Measurements from ENCODE around the gene NUDT14.
A peak's percentile ranks its signal among the peaks of the same experiment; 100 is the strongest.

NUDT14 gene

DNA sequence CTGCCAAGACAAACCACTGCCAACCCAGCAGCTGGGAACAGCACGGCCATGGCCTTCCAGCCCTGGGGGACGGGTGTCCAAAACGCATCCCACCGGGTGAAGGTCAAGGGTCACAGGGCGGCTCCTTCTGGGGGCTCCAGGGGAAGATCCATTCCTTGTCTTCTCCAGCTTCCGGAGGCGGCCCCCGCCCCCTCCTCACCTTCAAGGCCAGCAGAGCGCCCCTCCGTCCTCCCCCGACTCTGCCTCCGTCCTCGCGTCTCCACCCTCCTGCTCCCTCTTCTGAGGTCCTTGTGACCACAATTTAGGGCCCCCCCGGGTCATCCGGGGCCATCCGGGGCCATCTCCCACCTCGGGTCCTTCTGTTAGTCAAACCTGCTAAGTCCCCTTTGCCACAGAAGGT lies 3.9 kb upstream of the NUDT14 start:
- Histone ChIP-seq H3K79me1 (replicated peaks; ENCODE audit: low read length, poor library complexity, severe bottlenecking) (no peaks in the 10 kb centered on the region), H2BK120ac (ENCODE audit: low read depth, low read length) (no peak overlapping the region), H2BK5ac (ENCODE audit: low read depth, low read length, poor library complexity, severe bottlenecking) (no peak overlapping the region), H4K91ac (ENCODE audit: low read length) (no peak overlapping the region), H2AK5ac (ENCODE audit: low read length, severe bottlenecking) (no peak overlapping the region), H3K4me2 (ENCODE audit: low read length, poor library complexity, severe bottlenecking) (no peak overlapping the region), H2BK12ac (ENCODE audit: low read length in 2 of 2) (no peak overlapping the region), H2BK15ac (ENCODE audit: low read depth, poor library complexity, severe bottlenecking) (no peak overlapping the region), H3K36me3 (ENCODE audit: control insufficient read depth in 1 of 2, insufficient read depth in 2 of 2, low read depth in 1 of 2, low read length in 2 of 2) (no peaks in the 10 kb centered on the region), H3K23ac (ENCODE audit: low read length in 2 of 2) (no peak overlapping the region), H4K8ac (ENCODE audit: low read length) (no peak overlapping the region), H3K18ac (ENCODE audit: low read depth in 1 of 2, low read length in 2 of 2) (no peak overlapping the region), H3K27me3 (ENCODE audit: control insufficient read depth in 1 of 2, insufficient read depth in 1 of 2, low read length in 2 of 2) (peaks cover 27 to 55% of the 10 kb centered on the region in 2 experiments), H2AFZ (ENCODE audit: low read depth, low read length) (no peak overlapping the region), H3K9ac (ENCODE audit: low read length) (no peak overlapping the region), H3K14ac (ENCODE audit: low read length in 2 of 2) (no peak overlapping the region), H3K4me3 (ENCODE audit: insufficient read depth in 1 of 2, low read depth in 1 of 2, low read length in 2 of 2) (no peak overlapping the region), H3K9me3 (ENCODE audit: control insufficient read depth, low read length) (peaks cover 10% of the 10 kb centered on the region), H3K27ac (ENCODE audit: low read length, poor library complexity, severe bottlenecking) (no peak overlapping the region), H3K4ac (ENCODE audit: low read depth in 1 of 2, low read length in 2 of 2) (no peak overlapping the region), H3K4me1 (ENCODE audit: control insufficient read depth, insufficient read depth, low read depth, low read length) (peaks cover 12% of the 10 kb centered on the region)
- no peak for DNase-seq
- 79% methylated on average over 18 of the region's 18 CpGs for WGBS

GRCh38 chr14:105184461-105184860 lies 3.3 kb upstream of the NUDT14 start:
- Histone ChIP-seq H3K23ac (ENCODE audit: low read length in 2 of 2) (no peak overlapping the region), H3K4me3 (ENCODE audit: insufficient read depth in 1 of 2, low read depth in 1 of 2, low read length in 2 of 2) (no peak overlapping the region), H2BK5ac (ENCODE audit: low read depth, low read length, poor library complexity, severe bottlenecking) (no peak overlapping the region), H4K8ac (ENCODE audit: low read length) (no peak overlapping the region), H3K4me1 (ENCODE audit: control insufficient read depth, insufficient read depth, low read depth, low read length) (peaks cover 12% of the 10 kb centered on the region), H3K18ac (ENCODE audit: low read depth in 1 of 2, low read length in 2 of 2) (no peak overlapping the region), H2BK12ac (ENCODE audit: low read length in 2 of 2) (no peak overlapping the region), H3K9me3 (ENCODE audit: control insufficient read depth, low read length) (peaks cover 10% of the 10 kb centered on the region), H3K14ac (ENCODE audit: low read length in 2 of 2) (no peak overlapping the region), H3K27ac (ENCODE audit: low read length, poor library complexity, severe bottlenecking) (no peak overlapping the region), H3K4me2 (ENCODE audit: low read length, poor library complexity, severe bottlenecking) (no peak overlapping the region), H2BK120ac (ENCODE audit: low read depth, low read length) (no peak overlapping the region), H2AFZ (ENCODE audit: low read depth, low read length) (no peak overlapping the region), H4K91ac (ENCODE audit: low read length) (no peak overlapping the region), H3K36me3 (ENCODE audit: control insufficient read depth in 1 of 2, insufficient read depth in 2 of 2, low read depth in 1 of 2, low read length in 2 of 2) (no peaks in the 10 kb centered on the region), H2BK15ac (ENCODE audit: low read depth, poor library complexity, severe bottlenecking) (no peak overlapping the region), H3K79me1 (replicated peaks; ENCODE audit: low read length, poor library complexity, severe bottlenecking) (no peaks in the 10 kb centered on the region), H3K27me3 (ENCODE audit: control insufficient read depth in 1 of 2, insufficient read depth in 1 of 2, low read length in 2 of 2) (peaks cover 31 to 51% of the 10 kb centered on the region in 2 experiments), H2AK5ac (ENCODE audit: low read length, severe bottlenecking) (no peak overlapping the region), H3K9ac (ENCODE audit: low read length) (no peak overlapping the region), H3K4ac (ENCODE audit: low read depth in 1 of 2, low read length in 2 of 2) (no peak overlapping the region)
- 80% methylated on average over 9 of the region's 9 CpGs for WGBS
- no peak for DNase-seq

- DNase-seq = no peak
- 84% methylated on average over 25 of the region's 25 CpGs for WGBS
Measured at GRCh38 chr14:105182296-105183020, 1.3 kb upstream of the NUDT14 start.

DNA sequence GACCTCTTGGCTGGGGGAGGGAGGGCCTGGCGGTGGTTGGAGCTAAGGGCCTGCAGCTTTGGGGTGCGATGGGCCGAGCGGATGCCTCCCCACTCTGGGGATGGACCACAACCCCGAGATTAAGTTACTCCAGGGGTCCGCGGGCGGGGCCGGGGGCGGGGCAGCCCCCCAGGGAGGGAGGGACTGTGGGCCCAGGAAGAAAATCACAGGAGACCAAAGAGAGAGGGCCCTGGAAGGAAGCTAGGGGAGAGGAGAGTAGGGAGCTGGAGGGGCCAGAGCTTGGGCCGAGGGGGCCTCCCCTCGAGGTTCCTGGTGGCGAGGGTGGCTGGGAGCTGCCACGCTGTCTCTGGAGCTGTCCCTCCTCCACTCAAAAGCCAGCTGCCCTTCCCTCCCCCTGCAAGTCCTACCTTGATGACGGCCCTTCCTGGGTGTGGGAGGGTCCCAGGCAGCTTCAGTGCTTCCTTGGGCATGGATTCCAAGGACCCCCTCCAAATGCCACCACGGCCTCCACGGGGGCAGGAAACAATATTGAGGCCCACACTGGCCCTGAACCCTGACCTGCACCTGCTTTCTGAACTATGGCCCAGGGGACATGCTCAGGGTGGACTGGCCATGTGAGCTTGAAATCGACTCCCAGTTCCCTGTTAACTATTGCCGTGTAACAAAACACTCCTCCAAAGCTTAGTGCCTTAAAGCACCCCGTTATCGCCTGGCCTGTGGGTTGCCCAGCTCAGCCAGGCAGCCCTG lies 610 bp upstream of the NUDT14 start:
- no peak overlapping the region for H2BK15ac ChIP-seq (ENCODE audit: low read depth, poor library complexity, severe bottlenecking)
- no peak overlapping the region for H3K9ac ChIP-seq (ENCODE audit: low read length)
- peak overlapping the region; percentile 11 for H2AK5ac ChIP-seq (ENCODE audit: low read length, severe bottlenecking)
- no peak overlapping the region for H3K14ac ChIP-seq (ENCODE audit: low read length in 2 of 2)
- H3K9me3 ChIP-seq (ENCODE audit: control insufficient read depth, low read length) = no peaks in the 10 kb centered on the region
- H2BK12ac ChIP-seq (ENCODE audit: low read length in 2 of 2) = no peak overlapping the region
- peak overlapping the region; percentile 75 for H3K4me2 ChIP-seq (ENCODE audit: low read length, poor library complexity, severe bottlenecking)
- H3K27ac ChIP-seq (ENCODE audit: low read length, poor library complexity, severe bottlenecking) = no peak overlapping the region
- peak overlapping the region; percentile 36 to 59 for H3K4ac ChIP-seq (ENCODE audit: low read depth in 1 of 2, low read length in 2 of 2)
- H2BK120ac ChIP-seq (ENCODE audit: low read depth, low read length) = peak overlapping the region; percentile 75
- H4K8ac ChIP-seq (ENCODE audit: low read length) = peak overlapping the region; percentile 33
- H3K36me3 ChIP-seq (ENCODE audit: control insufficient read depth in 1 of 2, insufficient read depth in 2 of 2, low read depth in 1 of 2, low read length in 2 of 2) = peaks cover 0 to 8% of the 10 kb centered on the region in 2 experiments
- no peak overlapping the region for H2BK5ac ChIP-seq (ENCODE audit: low read depth, low read length, poor library complexity, severe bottlenecking)
- H3K23ac ChIP-seq (ENCODE audit: low read length in 2 of 2) = no peak overlapping the region
- H3K4me3 ChIP-seq (ENCODE audit: insufficient read depth in 1 of 2, low read depth in 1 of 2, low read length in 2 of 2) = peak overlapping the region in 1 of 2 experiments; percentile 29
- no peak overlapping the region for H3K18ac ChIP-seq (ENCODE audit: low read depth in 1 of 2, low read length in 2 of 2)
- peak overlapping the region; percentile 57 for H2AFZ ChIP-seq (ENCODE audit: low read depth, low read length)
- no peak for DNase-seq
- peaks cover 26 to 37% of the 10 kb centered on the region in 2 experiments for H3K27me3 ChIP-seq (ENCODE audit: control insufficient read depth in 1 of 2, insufficient read depth in 1 of 2, low read length in 2 of 2)
- 52% methylated on average over 20 of the region's 21 CpGs for whole genome bisulfite sequencing
- no peaks in the 10 kb centered on the region for H3K79me1 ChIP-seq (replicated peaks; ENCODE audit: low read length, poor library complexity, severe bottlenecking)
- H4K91ac ChIP-seq (ENCODE audit: low read length) = peak overlapping the region; percentile 54
- peaks cover 12% of the 10 kb centered on the region for H3K4me1 ChIP-seq (ENCODE audit: control insufficient read depth, insufficient read depth, low read depth, low read length)

More at GRCh38 chr14:105182296-105183020, 1.3 kb upstream of the NUDT14 start:
- Histone ChIP-seq H4K91ac (ENCODE audit: low read length) (peak overlapping the region; percentile 54), H3K14ac (ENCODE audit: low read length in 2 of 2) (no peak overlapping the region), H3K23ac (ENCODE audit: low read length in 2 of 2) (no peak overlapping the region), H3K27ac (ENCODE audit: low read length, poor library complexity, severe bottlenecking) (no peak overlapping the region), H3K18ac (ENCODE audit: low read depth in 1 of 2, low read length in 2 of 2) (no peak overlapping the region), H3K36me3 (ENCODE audit: control insufficient read depth in 1 of 2, insufficient read depth in 2 of 2, low read depth in 1 of 2, low read length in 2 of 2) (peaks cover 0 to 8% of the 10 kb centered on the region in 2 experiments), H2AFZ (ENCODE audit: low read depth, low read length) (no peak overlapping the region), H3K79me1 (replicated peaks; ENCODE audit: low read length, poor library complexity, severe bottlenecking) (no peaks in the 10 kb centered on the region), H3K4me2 (ENCODE audit: low read length, poor library complexity, severe bottlenecking) (no peak overlapping the region), H2BK15ac (ENCODE audit: low read depth, poor library complexity, severe bottlenecking) (no peak overlapping the region), H4K8ac (ENCODE audit: low read length) (no peak overlapping the region), H3K9ac (ENCODE audit: low read length) (no peak overlapping the region), H2BK120ac (ENCODE audit: low read depth, low read length) (no peak overlapping the region), H3K9me3 (ENCODE audit: control insufficient read depth, low read length) (no peaks in the 10 kb centered on the region), H2BK5ac (ENCODE audit: low read depth, low read length, poor library complexity, severe bottlenecking) (no peak overlapping the region), H2BK12ac (ENCODE audit: low read length in 2 of 2) (peak overlapping the region in 1 of 2 experiments; percentile 15), H2AK5ac (ENCODE audit: low read length, severe bottlenecking) (no peak overlapping the region), H3K4me3 (ENCODE audit: insufficient read depth in 1 of 2, low read depth in 1 of 2, low read length in 2 of 2) (no peak overlapping the region), H3K4me1 (ENCODE audit: control insufficient read depth, insufficient read depth, low read depth, low read length) (peaks cover 11% of the 10 kb centered on the region), H3K27me3 (ENCODE audit: control insufficient read depth in 1 of 2, insufficient read depth in 1 of 2, low read length in 2 of 2) (peaks cover 26 to 41% of the 10 kb centered on the region in 2 experiments), H3K4ac (ENCODE audit: low read depth in 1 of 2, low read length in 2 of 2) (no peak overlapping the region)
